Gastroesophageal sphincter (tissue), 4 donors: Measurements from ENCODE around the gene FAM8A1. TPM values are rescaled to one million over a fixed set of nuclear protein-coding genes. Genes with fewer than 3 reads are reported as not detected.

ENCODE experiments used
- ATAC-seq: fragments of 150-250 bp; one replicate; pipeline ENCODE4 v1.9.1; 2016; ENCODE audit warnings: mild to moderate bottlenecking, moderate library complexity
- H3K27ac ChIP-seq, 4 donors: fragments of 200-600 bp; sonication (generic) in 3 of 4; 1 replicate in 3 of 4; 2 replicates in 1 of 4; pipeline ENCODE4 v1.5.1; 2016 to 2019
- H3K27me3 ChIP-seq: fragments of 200-600 bp; sonication (generic); one replicate; pipeline ENCODE4 v1.5.1; 2019
- H3K36me3 ChIP-seq, 2 donors: fragments of 200-600 bp; sonication (generic); one replicate each; pipeline ENCODE4 v1.5.1; 2019; ENCODE audit warnings: control low read depth in 1 of 2
- H3K4me1 ChIP-seq, 3 donors: fragments of 200-600 bp; sonication (generic); 1 replicate in 2 of 3; 2 replicates in 1 of 3; pipeline ENCODE4 v1.5.1; 2016 to 2019; ENCODE audit warnings: control low read depth in 2 of 3
- H3K4me3 ChIP-seq, 2 donors: fragments of 200-600 bp; sonication (generic); one replicate each; pipeline ENCODE4 v1.5.1; 2019; ENCODE audit warnings: mild to moderate bottlenecking in 1 of 2, moderate library complexity in 1 of 2
- H3K9me3 ChIP-seq, 3 donors: fragments of 200-600 bp; sonication (generic); one replicate each; pipeline ENCODE4 v1.5.1; 2017 to 2019; ENCODE audit warnings: control low read depth in 2 of 3
- CTCF ChIP-seq, 4 experiments: fragments of 200-600 bp in 2 of 4; fragments of 450-650 bp in 2 of 4; sonication (generic) in 1 of 4; IDR thresholded peaks; one replicate each; pipeline ENCODE4 v1.5.1; 2017 to 2019; ENCODE audit warnings: antibody characterized with exemption in 4 of 4, mild to moderate bottlenecking in 2 of 4, moderate library complexity in 2 of 4
- EP300 ChIP-seq: sonication (generic); formaldehyde crosslinking; IDR thresholded peaks from one replicate; pipeline ENCODE4 v1.6.1; 2017; ENCODE audit warnings: antibody characterized with exemption, mild to moderate bottlenecking
- POLR2A ChIP-seq, 2 donors: fragments of 450-650 bp; IDR thresholded peaks; one replicate each; pipeline ENCODE4 v1.6.1; 2017; ENCODE audit warnings: antibody characterized with exemption in 2 of 2, mild to moderate bottlenecking in 2 of 2, moderate library complexity in 1 of 2
- POLR2AphosphoS5 ChIP-seq: sonication (generic); formaldehyde crosslinking; IDR thresholded peaks from one replicate; pipeline ENCODE4 v1.6.1; 2017; ENCODE audit warnings: antibody characterized with exemption
- WGBS, 2 donors: methylation state at CpG; one replicate each; pipeline ENCODE4 v1.1.5; 2018; ENCODE audit warnings: low coverage in 1 of 2; 5-methylcytosine and 5-hydroxymethylcytosine counted together
- total RNA-seq, 4 donors: library from RNA; depleted of rRNA; stranded (reverse); fragments of >200 nt; gene quantifications; one replicate each; pipeline ENCODE4 v1.1.0, GENCODE V29; 2016

FAM8A1 gene
- total RNA-seq, 4 donors from 2014 or later = 38.1 to 55.2 (median 45.9) TPM

GRCh38 chr6:17612048-17612447, 11.9 kb downstream of the FAM8A1 start:
- no peak overlapping the region for H3K27ac ChIP-seq
- no peaks in the 10 kb centered on the region for H3K27me3 ChIP-seq
- WGBS, 2 donors = 83 to 84% methylated on average over 4 of the region's 4 CpGs
- no peaks in the 10 kb centered on the region for H3K9me3 ChIP-seq
- H3K36me3 ChIP-seq = peaks cover 0 to 58% of the 10 kb centered on the region in 2 donors
- no peak overlapping the region for H3K4me3 ChIP-seq
- no peaks in the 10 kb centered on the region for H3K4me1 ChIP-seq
- no peak for ATAC-seq
- no peak for TF ChIP-seq EP300
- no peak for TF ChIP-seq POLR2A (IDR thresholded peaks at IDR 0.05)
- no peak for TF ChIP-seq CTCF (IDR thresholded peaks at IDR 0.05)
- TF ChIP-seq POLR2AphosphoS5 = no peak

- H3K9me3 ChIP-seq = no peaks in the 10 kb centered on the region
- H3K4me1 ChIP-seq = no peaks in the 10 kb centered on the region
- ATAC-seq = no peak
- H3K27me3 ChIP-seq = no peaks in the 10 kb centered on the region
- 88 to 95% methylated on average over 3 to 4 of the region's 4 CpGs for WGBS, 2 donors
- TF ChIP-seq CTCF (IDR thresholded peaks at IDR 0.05) (no peak), POLR2AphosphoS5 (no peak)
- H3K27ac ChIP-seq = no peak overlapping the region
- no peak overlapping the region for H3K4me3 ChIP-seq
- peaks cover 0 to 62% of the 10 kb centered on the region in 2 donors for H3K36me3 ChIP-seq
Measured at GRCh38 chr6:17615794-17616193, 15.7 kb downstream of the FAM8A1 start.

GRCh38 chr6:17621003-17621402, 20.9 kb downstream of the FAM8A1 start:
- ATAC-seq = no peak
- no peak for TF ChIP-seq EP300
- no peaks in the 10 kb centered on the region for H3K27me3 ChIP-seq
- WGBS, 2 donors = 50 to 73% methylated on average over 2 of the region's 2 CpGs
- H3K9me3 ChIP-seq = no peaks in the 10 kb centered on the region
- no peak overlapping the region for H3K27ac ChIP-seq
- peaks cover 0 to 10% (median 0%) of the 10 kb centered on the region in 3 donors for H3K4me1 ChIP-seq
- no peak overlapping the region for H3K4me3 ChIP-seq
- peaks cover 0 to 75% of the 10 kb centered on the region in 2 donors for H3K36me3 ChIP-seq

GRCh38 chr6:17622144-17622543, 22.0 kb downstream of the FAM8A1 start:
- Histone ChIP-seq H3K27ac (no peak overlapping the region), H3K4me1 (peaks cover 0 to 10% (median 0%) of the 10 kb centered on the region in 3 donors), H3K36me3 (peaks cover 0 to 76% of the 10 kb centered on the region in 2 donors), H3K9me3 (no peaks in the 10 kb centered on the region), H3K27me3 (no peaks in the 10 kb centered on the region), H3K4me3 (no peak overlapping the region)
- TF ChIP-seq CTCF (IDR thresholded peaks at IDR 0.05) = no peak
- no peak for TF ChIP-seq POLR2AphosphoS5
- TF ChIP-seq EP300 = no peak
- no peak for TF ChIP-seq POLR2A (IDR thresholded peaks at IDR 0.05)
- ATAC-seq = no peak
- WGBS, 2 donors = 62 to 89% methylated on average over 3 of the region's 5 CpGs

GRCh38 chr6:17624396-17624795, 24.3 kb downstream of the FAM8A1 start:
- no peak overlapping the region for H3K4me3 ChIP-seq
- no peaks in the 10 kb centered on the region for H3K27me3 ChIP-seq
- no peak overlapping the region for H3K27ac ChIP-seq
- no peak for ATAC-seq
- H3K36me3 ChIP-seq = peaks cover 0 to 79% of the 10 kb centered on the region in 2 donors
- no peaks in the 10 kb centered on the region for H3K9me3 ChIP-seq
- WGBS, 2 donors = 38 to 45% methylated on average over 1 of the region's 1 CpG
- no peak for TF ChIP-seq POLR2A (IDR thresholded peaks at IDR 0.05)
- TF ChIP-seq CTCF (IDR thresholded peaks at IDR 0.05) = no peak
- no peak for TF ChIP-seq POLR2AphosphoS5
- TF ChIP-seq EP300 = no peak
- H3K4me1 ChIP-seq = peaks cover 0 to 18% (median 0%) of the 10 kb centered on the region in 3 donors
